ENCODE measurements around the gene WBP11. TPM values are rescaled to one million over a fixed set of nuclear protein-coding genes. Genes with fewer than 3 reads are reported as not detected.

Gene WBP11
- total RNA-seq, 1 donor: 19.5 TPM

GRCh38 chr12:14770496-14771461, 32.5 kb downstream of the WBP11 start:
- peak overlapping the region; percentile 89 for H3K27ac ChIP-seq (ENCODE audit: low read depth, low read length)
- peaks cover 22% of the 10 kb centered on the region for H3K79me2 ChIP-seq (ENCODE audit: insufficient read depth, low read length)
- H2AFZ ChIP-seq (ENCODE audit: low read length): peak overlapping the region; percentile 87
- H3K4me3 ChIP-seq (ENCODE audit: insufficient read depth, low read length): peak overlapping the region; percentile 89
- H4K20me1 ChIP-seq (ENCODE audit: insufficient read depth, low read length): no peaks in the 10 kb centered on the region
- no peaks in the 10 kb centered on the region for H3K27me3 ChIP-seq (ENCODE audit: insufficient read depth, low read length)
- DNase-seq (ENCODE audit: insufficient read length, low spot score, missing footprints): peak; percentile 86
- no peaks in the 10 kb centered on the region for H3K9me3 ChIP-seq (ENCODE audit: low read depth, low read length)
- peaks cover 18% of the 10 kb centered on the region for H3K4me1 ChIP-seq (ENCODE audit: insufficient read depth, low read length)
- no peaks in the 10 kb centered on the region for H3K36me3 ChIP-seq (ENCODE audit: insufficient read depth, low read length)
- TF ChIP-seq, protein P1, sequence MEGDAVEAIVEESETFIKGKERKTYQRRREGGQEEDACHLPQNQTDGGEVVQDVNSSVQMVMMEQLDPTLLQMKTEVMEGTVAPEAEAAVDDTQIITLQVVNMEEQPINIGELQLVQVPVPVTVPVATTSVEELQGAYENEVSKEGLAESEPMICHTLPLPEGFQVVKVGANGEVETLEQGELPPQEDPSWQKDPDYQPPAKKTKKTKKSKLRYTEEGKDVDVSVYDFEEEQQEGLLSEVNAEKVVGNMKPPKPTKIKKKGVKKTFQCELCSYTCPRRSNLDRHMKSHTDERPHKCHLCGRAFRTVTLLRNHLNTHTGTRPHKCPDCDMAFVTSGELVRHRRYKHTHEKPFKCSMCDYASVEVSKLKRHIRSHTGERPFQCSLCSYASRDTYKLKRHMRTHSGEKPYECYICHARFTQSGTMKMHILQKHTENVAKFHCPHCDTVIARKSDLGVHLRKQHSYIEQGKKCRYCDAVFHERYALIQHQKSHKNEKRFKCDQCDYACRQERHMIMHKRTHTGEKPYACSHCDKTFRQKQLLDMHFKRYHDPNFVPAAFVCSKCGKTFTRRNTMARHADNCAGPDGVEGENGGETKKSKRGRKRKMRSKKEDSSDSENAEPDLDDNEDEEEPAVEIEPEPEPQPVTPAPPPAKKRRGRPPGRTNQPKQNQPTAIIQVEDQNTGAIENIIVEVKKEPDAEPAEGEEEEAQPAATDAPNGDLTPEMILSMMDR (IDR thresholded peaks at IDR 0.05; ENCODE audit: extremely low read depth, low read depth, low read length): no peak
- peak overlapping the region; percentile 99 for H3K4me2 ChIP-seq (ENCODE audit: insufficient read depth, low read length)

- peaks cover 27% of the 10 kb centered on the region for H3K79me2 ChIP-seq (ENCODE audit: insufficient read depth, low read length)
- peak overlapping the region; percentile 89 for H3K27ac ChIP-seq (ENCODE audit: low read depth, low read length)
- no peaks in the 10 kb centered on the region for H3K9me3 ChIP-seq (ENCODE audit: low read depth, low read length)
- TF ChIP-seq, protein P1 (IDR thresholded peaks at IDR 0.05; ENCODE audit: extremely low read depth, low read depth, low read length): peak; percentile 63
- no peaks in the 10 kb centered on the region for H3K36me3 ChIP-seq (ENCODE audit: insufficient read depth, low read length)
- peak overlapping the region; percentile 99 for H3K4me2 ChIP-seq (ENCODE audit: insufficient read depth, low read length)
- H2AFZ ChIP-seq (ENCODE audit: low read length): peak overlapping the region; percentile 87
- peaks cover 12% of the 10 kb centered on the region for H3K4me1 ChIP-seq (ENCODE audit: insufficient read depth, low read length)
- DNase-seq (ENCODE audit: insufficient read length, low spot score, missing footprints): peak; percentile 79
- peak overlapping the region; percentile 89 for H3K4me3 ChIP-seq (ENCODE audit: insufficient read depth, low read length)
- H3K27me3 ChIP-seq (ENCODE audit: insufficient read depth, low read length): no peaks in the 10 kb centered on the region
- H4K20me1 ChIP-seq (ENCODE audit: insufficient read depth, low read length): no peaks in the 10 kb centered on the region
These were observed 33.2 kb downstream of the WBP11 start for GRCh38 chr12:14769969-14770495.

GRCh38 chr12:14769466-14769968, 33.8 kb downstream of the WBP11 start:
- Histone ChIP-seq H3K4me3 (ENCODE audit: insufficient read depth, low read length) (peak overlapping the region; percentile 89), H3K4me1 (ENCODE audit: insufficient read depth, low read length) (peaks cover 12% of the 10 kb centered on the region), H3K79me2 (ENCODE audit: insufficient read depth, low read length) (peaks cover 24% of the 10 kb centered on the region), H3K9me3 (ENCODE audit: low read depth, low read length) (no peaks in the 10 kb centered on the region), H4K20me1 (ENCODE audit: insufficient read depth, low read length) (no peaks in the 10 kb centered on the region), H2AFZ (ENCODE audit: low read length) (peak overlapping the region; percentile 87), H3K27me3 (ENCODE audit: insufficient read depth, low read length) (no peaks in the 10 kb centered on the region), H3K36me3 (ENCODE audit: insufficient read depth, low read length) (no peaks in the 10 kb centered on the region), H3K4me2 (ENCODE audit: insufficient read depth, low read length) (peak overlapping the region; percentile 99), H3K27ac (ENCODE audit: low read depth, low read length) (peak overlapping the region; percentile 89)
- TF ChIP-seq, protein P1 (IDR thresholded peaks at IDR 0.05; ENCODE audit: extremely low read depth, low read depth, low read length): no peak
- DNase-seq (ENCODE audit: insufficient read length, low spot score, missing footprints): no peak

Data from osteoblast (primary cell).